Cortex of kidney (tissue), 1 donor: Measurements from ENCODE around the gene LIN37.
"Not testable (repeated sequence)": the region's sequence is repeated elsewhere in the genome, so short reads cannot be mapped to it uniquely, and the experiment has no call there.

Source experiments
- DNase-seq: peaks from one replicate; lab custom pipeline; 2025; lab: John Stamatoyannopoulos, UW

LIN37 gene

GRCh38 chr19:35789978-35790944 lies 41.9 kb downstream of the LIN37 start:
- DNase-seq: no peak

GRCh38 chr19:35790981-35791813 lies 42.8 kb downstream of the LIN37 start:
- DNase-seq: no peak

- no peak for DNase-seq
Observed at GRCh38 chr19:35791814-35792279, 43.5 kb downstream of the LIN37 start.

- no peak for DNase-seq
Observed at GRCh38 chr19:35792312-35792711, 43.9 kb downstream of the LIN37 start.

- no peak for DNase-seq
Observed at GRCh38 chr19:35792888-35793287, 44.5 kb downstream of the LIN37 start.

GRCh38 chr19:35793381-35794165 lies 45.2 kb downstream of the LIN37 start:
- no peak for DNase-seq

- not testable (repeated sequence) for DNase-seq
Observed at GRCh38 chr19:35795564-35795963, 47.2 kb downstream of the LIN37 start.

GRCh38 chr19:35796645-35797542 lies 48.5 kb downstream of the LIN37 start:
- no peak for DNase-seq

- no peak for DNase-seq
Observed at GRCh38 chr19:35797663-35798062, 49.3 kb downstream of the LIN37 start.

- DNase-seq: no peak
Observed at GRCh38 chr19:35801828-35802227, 53.5 kb downstream of the LIN37 start.
